GM18526 (cell line): Measurements from ENCODE around the gene ADGRB3.

Experiments
- POLR2A ChIP-seq: IDR thresholded peaks from 3 replicates; pipeline ENCODE4 v1.6.1; 2011; ENCODE audit not compliant: insufficient read length; ENCODE audit errors: extremely low read depth

The ADGRB3 gene

DNA sequence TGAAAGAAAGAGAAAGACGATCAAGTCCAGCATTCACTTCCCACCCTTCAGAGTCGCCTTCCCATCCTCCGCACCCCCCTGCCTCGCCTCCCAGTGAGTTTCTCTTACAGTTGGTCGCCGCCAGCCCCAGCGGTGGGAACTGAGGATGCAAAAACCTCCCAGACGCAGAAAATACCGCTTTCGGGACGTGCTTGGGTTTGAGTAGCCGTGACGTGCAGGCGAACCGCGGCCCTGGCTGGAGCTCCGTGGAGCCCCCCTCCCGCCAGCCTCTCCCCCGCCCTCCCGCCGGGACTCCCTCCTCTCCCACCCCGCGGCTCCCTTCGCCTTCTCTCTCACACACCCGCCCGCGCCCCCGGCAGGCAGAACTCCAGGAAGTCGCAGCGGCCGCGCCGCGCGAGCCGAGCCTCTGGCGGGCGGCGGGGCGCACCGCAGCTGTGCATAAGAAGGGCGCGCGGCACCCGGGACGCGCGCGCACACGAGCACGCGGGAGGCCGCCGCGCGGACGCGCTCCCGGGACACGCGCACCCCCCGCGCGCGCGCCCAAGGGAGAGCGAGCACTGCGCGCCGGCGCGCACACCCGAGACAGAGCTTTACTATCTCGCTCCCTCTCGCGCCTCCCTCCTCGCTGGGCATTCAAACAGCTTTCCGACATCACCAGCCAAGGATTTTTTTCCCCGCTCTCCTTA, at the start of gene ADGRB3:
Gene ADGRB3, plus strand, starts transcription at position 557 of the 686 bp plus-strand sequence. CDS start 3,394 bp downstream, outside the sequence.
- TF ChIP-seq POLR2A = no peak

DNA sequence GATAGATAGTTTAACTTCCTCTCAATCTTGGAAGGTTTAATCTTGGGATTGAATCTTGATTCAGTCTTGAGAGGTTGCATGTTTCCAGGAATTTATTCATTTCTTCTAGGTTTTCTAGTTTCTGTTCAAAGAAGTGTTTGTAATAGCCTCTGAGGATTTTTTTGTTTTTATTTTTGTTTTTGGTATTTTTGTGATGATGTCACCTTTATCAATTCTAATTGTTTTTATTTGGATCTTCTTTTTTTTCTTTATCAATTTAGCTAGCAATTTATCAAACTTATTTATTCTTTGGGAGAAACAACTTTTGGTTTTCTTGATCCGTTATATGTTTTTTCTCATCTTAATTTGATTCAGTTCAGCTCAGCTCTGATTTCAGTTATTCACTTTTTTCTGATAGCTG, 41.5 kb upstream of the ADGRB3 start:
- TF ChIP-seq POLR2A = no peak

DNA sequence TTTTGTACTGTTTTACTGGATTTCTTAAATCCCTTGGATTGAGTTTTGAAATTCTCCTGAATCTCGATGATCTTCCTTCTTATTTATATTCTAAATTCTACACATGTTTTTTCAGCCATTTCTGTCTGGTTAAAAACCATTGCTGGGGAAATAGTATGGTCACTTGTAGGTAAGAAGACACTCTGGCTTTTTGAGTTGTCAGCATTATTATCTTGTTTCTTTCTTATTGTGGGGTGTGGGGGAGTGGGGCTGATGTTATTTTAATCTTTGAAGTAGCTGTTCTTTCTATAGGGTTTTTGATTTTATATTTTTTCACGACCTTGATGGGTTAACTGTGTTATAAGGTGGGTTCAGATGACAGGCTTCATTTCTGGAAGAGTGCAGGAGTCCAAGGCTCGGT, 37.4 kb upstream of the ADGRB3 start:
- TF ChIP-seq POLR2A = no peak

DNA sequence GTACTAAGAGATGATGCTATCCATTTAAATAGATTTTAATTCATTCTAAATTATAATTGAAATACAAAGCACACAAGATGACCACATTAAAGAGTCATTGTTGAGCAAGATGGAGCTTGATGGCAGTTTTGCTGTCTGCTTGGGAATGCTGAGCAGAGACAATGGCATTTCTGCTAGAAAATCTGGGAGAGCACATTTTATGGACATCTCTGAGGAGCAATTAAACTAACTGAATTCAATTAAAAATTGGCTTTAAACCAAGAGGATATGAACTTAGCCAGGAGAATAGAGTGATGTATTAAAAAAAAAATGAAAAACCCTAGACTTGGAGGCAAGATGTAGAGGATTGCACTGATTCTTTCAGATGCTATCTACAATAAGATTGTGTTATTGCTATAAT, 19.1 kb upstream of the ADGRB3 start:
- TF ChIP-seq POLR2A = no peak

DNA sequence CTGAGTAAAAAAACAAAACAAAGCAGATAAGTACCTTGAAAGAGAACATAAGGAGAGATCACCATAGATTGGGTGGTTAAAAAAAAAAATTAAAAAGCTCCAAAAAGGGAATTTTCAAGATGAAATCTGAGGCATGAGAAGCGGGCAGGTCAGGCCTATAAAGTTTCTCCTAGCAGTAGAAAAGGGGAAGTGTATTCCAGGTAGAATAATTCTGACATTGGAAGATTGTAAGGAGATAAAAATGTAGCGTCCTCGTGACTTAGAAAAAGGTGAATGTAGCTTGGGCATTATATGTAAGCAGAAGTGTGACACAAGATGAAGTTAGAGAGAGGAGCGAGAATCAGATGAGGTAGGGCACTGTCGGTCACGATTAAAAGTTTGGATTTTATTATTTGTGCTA, 9.1 kb upstream of the ADGRB3 start:
- no peak for TF ChIP-seq POLR2A

DNA sequence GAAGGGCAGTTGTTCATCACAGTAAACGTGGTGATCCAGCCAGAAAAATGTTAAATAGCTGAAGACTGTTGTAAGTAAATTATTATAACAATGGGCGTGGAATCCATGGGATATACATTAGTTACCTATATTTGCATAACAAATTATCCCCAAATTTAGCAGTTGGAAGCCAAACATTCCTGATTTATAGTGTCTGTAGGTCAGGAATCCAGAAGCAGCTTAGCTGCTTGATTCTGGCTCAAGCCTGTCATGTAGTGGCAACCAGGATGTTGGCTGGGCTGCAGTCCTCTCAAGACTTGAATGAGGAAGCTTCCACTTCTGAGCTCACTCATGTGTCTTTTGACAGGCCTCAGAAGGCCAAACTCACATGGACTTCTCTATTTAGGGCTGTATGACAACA, 6.9 kb upstream of the ADGRB3 start:
- TF ChIP-seq POLR2A = no peak

DNA sequence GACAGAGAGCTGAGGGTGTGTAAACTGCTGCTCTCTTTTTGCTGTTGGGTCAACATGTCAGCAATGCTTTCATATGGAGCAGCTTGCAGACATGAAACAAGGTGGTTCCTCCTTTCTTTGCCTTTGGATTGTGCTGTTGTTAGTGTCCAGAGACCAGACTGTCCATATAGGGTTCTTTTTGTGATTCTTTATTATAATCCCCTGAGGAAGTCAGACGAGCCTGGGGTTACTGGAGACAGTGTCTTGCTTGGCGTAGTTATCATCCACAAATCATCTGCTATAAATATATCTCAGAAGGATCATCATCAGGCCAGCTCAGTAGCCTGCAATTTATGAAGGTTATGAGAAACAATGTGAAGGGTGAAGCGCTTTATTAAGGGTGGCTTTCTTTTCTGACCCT, 2.3 kb upstream of the ADGRB3 start:
- no peak for TF ChIP-seq POLR2A

GRCh38 chr6:68633281-68633971, 1.7 kb upstream of the ADGRB3 start:
- no peak for TF ChIP-seq POLR2A

DNA sequence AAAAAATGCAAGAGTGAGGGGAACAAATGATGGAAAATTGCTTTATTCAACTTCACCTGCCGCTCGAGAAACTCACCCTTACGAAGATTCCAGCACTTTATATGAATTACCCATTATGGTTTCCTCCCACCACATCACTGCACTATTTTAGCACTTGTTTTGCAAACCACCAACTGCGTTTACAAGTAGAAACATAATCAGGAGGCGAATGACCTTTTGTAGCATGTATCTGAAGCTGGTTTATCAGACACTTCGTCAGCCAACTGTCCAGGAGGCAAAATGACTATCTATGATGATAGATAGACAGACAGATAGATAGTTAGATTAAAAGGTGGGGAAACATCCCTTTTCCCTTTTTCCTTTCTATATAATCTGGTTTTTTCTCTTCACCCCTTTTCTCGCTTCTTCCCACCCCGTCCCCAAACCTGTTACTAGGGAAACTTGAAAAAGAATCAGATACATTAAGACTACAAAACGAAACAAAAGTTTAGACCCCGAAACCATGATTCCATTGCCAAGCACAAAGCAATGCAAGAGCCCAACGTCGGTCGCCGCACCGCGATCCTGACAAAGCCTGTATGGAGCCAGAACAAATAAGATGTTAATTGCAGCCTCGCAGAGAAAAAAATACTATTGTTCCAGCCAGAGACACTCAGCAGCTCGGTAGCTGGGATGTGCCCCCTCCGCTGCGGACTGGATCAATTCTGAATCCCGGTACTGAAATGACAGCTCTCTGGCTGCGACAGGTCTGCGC, 933 bp upstream of the ADGRB3 start:
- TF ChIP-seq POLR2A = no peak

DNA sequence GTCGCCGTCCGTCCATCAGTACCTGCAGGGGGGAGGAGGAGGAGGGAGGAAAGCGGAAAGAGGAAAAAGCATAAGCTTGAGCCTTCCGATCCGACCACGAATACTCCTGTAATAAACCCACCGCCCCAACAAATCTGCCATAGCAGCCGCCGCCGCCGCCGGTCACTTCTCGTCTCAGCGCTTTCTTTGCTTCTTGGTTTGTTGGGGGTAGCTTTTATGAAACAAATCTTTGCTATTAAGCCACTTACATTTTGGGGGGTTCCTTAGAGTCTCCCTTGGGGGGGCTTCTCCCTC, 277 bp downstream of the ADGRB3 start:
- TF ChIP-seq POLR2A = no peak

DNA sequence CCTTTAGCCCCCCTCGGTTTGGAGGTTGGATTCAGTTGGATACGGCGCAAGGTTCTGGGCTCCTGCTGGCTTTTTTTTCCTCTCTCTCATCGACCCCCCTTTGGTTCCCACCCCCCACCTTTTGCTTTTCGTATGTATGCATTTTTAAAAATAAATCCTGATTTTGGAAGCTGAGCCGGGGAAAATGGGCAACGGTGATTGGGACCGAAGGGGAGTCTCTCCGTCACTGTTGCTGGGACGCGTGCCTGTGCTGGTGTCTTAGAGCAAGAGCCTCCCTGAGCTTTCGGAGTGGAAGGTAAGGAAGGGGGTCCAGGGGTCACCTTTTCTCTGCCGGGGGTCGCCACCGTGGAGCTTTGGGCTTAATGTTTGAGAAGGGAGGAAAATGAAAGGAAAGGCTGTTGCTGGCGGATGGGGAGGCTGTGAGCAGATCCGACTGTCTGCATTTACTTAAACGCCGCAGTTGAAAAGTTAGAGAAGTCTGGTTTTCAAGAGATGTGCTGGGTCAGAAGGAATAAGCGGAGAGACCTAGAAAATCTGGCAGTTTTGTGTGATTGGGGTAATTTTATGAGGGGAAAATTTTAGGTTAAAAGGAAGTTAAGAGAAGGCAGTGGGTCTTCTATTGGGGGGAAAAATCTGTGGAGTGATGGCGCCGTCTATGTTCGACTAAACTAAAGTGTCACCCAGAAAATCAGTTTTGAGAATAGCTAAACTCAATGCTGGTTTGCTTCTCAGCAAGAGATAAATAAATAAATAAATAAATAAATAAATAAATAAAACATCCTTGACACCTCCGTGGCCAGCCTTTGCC, 828 bp downstream of the ADGRB3 start:
- TF ChIP-seq POLR2A = no peak

- TF ChIP-seq POLR2A = no peak
Observed at GRCh38 chr6:68636666-68637065, 1.6 kb downstream of the ADGRB3 start.

GRCh38 chr6:68637071-68637470, 2.0 kb downstream of the ADGRB3 start:
- no peak for TF ChIP-seq POLR2A

- no peak for TF ChIP-seq POLR2A
Observed at GRCh38 chr6:68637782-68638181, 2.7 kb downstream of the ADGRB3 start.

DNA sequence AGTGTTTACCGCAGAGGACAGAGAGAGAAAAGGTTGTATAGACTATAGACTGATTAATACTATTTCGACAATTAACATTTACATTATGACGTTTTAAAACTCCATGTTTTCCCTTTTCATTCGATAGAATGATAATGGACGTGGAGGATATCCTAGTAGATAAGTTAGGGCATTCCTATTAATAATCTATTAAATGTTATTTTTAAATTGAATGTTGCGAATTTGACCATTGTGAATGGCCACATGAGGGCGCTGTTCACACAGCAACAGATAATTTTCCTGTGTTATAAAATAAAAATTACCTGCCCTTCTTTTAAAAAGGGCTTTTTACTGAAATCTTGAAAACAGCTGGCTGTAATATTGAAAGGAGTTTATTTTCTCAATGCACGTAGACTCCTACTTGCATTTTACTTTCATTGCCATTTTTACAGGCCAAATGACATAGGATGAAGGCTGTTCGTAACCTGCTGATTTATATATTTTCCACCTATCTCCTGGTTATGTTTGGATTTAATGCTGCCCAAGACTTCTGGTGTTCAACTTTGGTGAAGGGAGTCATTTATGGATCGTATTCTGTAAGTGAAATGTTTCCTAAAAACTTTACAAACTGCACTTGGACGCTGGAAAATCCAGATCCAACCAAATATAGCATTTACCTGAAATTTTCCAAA, 3.3 kb downstream of the ADGRB3 start:
- no peak for TF ChIP-seq POLR2A

DNA sequence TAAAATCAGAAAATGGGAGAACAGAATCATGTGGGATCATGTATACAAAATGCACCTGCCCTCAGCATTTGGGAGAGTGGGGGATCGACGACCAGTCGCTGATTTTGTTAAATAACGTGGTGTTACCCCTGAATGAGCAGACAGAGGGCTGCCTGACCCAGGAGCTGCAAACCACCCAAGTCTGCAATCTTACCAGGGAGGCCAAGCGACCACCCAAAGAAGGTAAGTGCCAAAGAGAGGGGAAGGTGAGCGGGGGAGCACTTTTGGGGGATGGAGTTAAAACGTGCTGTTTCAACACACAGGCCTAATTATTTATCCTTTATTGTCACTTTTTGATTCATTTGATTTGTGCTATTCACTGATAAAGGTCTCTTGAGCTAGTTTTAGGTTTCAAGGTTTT, 4.1 kb downstream of the ADGRB3 start:
- TF ChIP-seq POLR2A = no peak
